Chondrocyte (in vitro differentiated cells): ENCODE results near the gene FSTL5. TPM values are rescaled to one million over a fixed set of nuclear protein-coding genes. Genes with fewer than 3 reads are reported as not detected.
A peak's percentile ranks its signal among the peaks of the same experiment; 100 is the strongest.

Experiments used
- DNase-seq: peaks from one replicate; pipeline ENCODE4 v3.0.0; 2021; ENCODE audit warnings: mixed read lengths, low spot score
- H3K27ac Mint-ChIP-seq: one replicate; pipeline ENCODE4 v1.8.0; 2021; ENCODE audit warnings: mild to moderate bottlenecking, moderate library complexity, mixed read lengths; ENCODE audit not compliant: unreplicated experiment
- H3K27me3 Mint-ChIP-seq: 2 replicates; pipeline ENCODE4 v1.8.0; 2021; ENCODE audit warnings: low read depth, mixed read lengths
- H3K36me3 Mint-ChIP-seq: 2 replicates; pipeline ENCODE4 v1.8.0; 2021; ENCODE audit warnings: low read depth, mixed read lengths
- H3K4me1 Mint-ChIP-seq: 2 replicates; pipeline ENCODE4 v1.8.0; 2021; ENCODE audit warnings: low read depth, mild to moderate bottlenecking, mixed read lengths
- H3K4me3 Mint-ChIP-seq: one replicate; pipeline ENCODE4 v1.8.0; 2021; ENCODE audit warnings: mild to moderate bottlenecking, moderate library complexity, mixed read lengths; ENCODE audit not compliant: unreplicated experiment
- H3K9me3 Mint-ChIP-seq: 2 replicates; pipeline ENCODE4 v1.8.0; 2021; ENCODE audit warnings: low read depth, mixed read lengths
- total RNA-seq: library from RNA; stranded (reverse); gene quantifications from 3 replicates; pipeline ENCODE4 v1.2.1, GENCODE V29; 2021
- TF ChIP-seq, protein P1 (sequence below): fragments of 200-600 bp; sonication (generic); IDR thresholded peaks from 2 replicates; pipeline ENCODE4 v1.5.0; 2021; ENCODE audit warnings: antibody characterized with exemption, mild to moderate bottlenecking, moderate library complexity

FSTL5 gene
- total RNA-seq, 1 donor from 2014 or later, result not detected

DNA sequence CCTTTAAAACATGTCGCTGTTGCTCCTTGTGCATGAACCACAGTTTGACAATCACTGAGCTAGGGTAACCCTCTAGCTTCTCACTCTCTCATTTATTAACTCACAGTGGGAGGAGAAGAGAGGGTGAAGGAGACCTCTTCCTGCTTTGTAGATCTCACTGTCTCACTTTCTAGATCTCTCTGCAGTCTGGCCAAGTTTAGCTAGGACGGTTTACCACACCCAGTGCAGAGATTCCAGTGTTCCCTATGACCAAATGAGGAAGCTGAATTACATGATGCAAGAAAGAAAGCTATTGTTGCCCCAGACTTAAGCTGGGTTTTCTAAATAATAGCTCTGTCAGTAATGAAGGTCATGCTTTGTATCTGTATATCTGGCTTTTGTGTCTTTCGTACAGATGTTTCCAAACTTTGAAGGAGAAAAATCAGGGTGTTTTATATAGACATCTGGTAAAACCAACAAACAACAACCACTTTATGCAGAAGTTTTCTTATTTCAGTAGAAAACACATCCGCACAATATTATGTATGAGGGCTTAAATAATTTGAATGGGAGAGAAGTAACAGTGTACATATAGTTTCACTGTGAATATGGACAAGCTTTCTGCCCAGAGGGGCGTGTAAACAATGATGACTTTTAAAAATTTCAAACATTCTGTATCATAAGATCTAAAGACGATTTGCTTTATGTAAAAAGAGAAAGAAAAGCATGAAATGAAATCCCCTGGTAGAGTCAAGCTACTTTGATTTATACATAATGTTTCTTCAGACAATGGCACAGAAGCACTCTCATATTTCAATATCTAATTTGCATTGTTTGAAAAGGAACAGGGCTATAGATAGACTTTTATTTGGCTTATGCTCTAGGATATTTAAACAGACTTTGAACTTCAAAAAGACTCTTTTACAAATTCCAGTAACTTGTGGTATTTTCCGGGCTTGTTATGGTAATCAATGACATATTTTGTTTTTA lies 582.3 kb downstream of the FSTL5 start:
- TF ChIP-seq, protein P1, sequence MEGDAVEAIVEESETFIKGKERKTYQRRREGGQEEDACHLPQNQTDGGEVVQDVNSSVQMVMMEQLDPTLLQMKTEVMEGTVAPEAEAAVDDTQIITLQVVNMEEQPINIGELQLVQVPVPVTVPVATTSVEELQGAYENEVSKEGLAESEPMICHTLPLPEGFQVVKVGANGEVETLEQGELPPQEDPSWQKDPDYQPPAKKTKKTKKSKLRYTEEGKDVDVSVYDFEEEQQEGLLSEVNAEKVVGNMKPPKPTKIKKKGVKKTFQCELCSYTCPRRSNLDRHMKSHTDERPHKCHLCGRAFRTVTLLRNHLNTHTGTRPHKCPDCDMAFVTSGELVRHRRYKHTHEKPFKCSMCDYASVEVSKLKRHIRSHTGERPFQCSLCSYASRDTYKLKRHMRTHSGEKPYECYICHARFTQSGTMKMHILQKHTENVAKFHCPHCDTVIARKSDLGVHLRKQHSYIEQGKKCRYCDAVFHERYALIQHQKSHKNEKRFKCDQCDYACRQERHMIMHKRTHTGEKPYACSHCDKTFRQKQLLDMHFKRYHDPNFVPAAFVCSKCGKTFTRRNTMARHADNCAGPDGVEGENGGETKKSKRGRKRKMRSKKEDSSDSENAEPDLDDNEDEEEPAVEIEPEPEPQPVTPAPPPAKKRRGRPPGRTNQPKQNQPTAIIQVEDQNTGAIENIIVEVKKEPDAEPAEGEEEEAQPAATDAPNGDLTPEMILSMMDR, result no peak
- peaks cover 27% of the 10 kb centered on the region for H3K27me3 Mint-ChIP-seq
- peaks cover 23% of the 10 kb centered on the region for H3K4me1 Mint-ChIP-seq
- DNase-seq, result no peak
- no peak overlapping the region for H3K27ac Mint-ChIP-seq
- peaks cover 1% of the 10 kb centered on the region for H3K9me3 Mint-ChIP-seq
- H3K4me3 Mint-ChIP-seq, result no peak overlapping the region
- H3K36me3 Mint-ChIP-seq, result no peaks in the 10 kb centered on the region

DNA sequence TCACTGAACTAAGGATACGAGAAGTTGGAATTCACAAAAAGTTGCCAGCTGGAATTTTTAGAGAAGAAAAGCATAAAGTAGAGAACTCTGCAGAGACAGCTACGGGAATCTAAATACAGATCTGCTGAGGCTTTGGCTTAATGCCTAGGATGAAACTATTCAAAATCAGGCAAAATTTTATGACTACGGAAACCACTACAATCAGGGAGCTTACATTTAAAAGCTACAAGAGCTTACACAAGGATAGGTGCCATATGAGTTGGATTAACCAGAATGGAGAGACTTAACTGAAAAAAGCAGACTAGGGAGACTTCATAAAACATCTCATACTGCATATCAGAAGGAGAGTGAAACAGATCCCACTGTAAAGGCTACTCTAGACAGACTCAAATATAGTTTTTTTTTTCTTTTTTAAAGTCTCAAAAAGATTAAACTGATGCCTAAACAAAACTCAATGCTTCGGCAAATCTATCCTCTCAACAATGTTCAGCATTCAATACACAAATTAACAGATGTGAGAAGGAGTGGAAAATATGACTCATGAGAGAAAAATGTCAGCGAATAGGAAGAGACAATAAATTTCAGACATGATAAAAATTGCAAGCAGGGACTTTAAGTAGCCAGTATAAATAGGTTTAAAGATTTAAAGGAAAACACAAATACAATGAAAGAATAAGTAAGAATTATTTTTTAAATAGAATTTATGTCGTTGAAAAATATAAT lies 586.1 kb downstream of the FSTL5 start:
- Mint-ChIP-seq H3K27me3 (no peaks in the 10 kb centered on the region), H3K9me3 (peaks cover 11% of the 10 kb centered on the region), H3K27ac (peak overlapping the region; percentile 4), H3K4me1 (peaks cover 23% of the 10 kb centered on the region), H3K4me3 (peak overlapping the region; percentile 14), H3K36me3 (no peaks in the 10 kb centered on the region)
- DNase-seq, result no peak
- TF ChIP-seq, protein P1, result no peak

DNA sequence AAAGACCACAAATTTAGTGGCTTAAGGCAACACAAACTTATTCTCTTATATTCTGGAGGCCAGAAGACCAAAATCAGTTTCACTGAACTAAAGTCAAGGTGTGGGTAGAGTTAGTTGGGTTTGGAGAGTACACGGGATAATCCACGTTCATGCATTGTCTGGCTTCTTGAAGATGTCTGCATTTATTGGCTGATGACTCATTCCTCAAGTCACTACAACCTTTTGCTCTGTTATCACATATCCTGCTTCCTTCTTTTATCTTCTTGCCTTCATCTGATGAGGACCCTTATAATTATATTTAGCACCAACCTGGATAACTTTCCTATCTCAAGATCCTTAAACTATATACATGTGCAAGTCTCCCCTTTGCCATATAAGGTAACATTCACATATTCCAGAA lies 590.0 kb downstream of the FSTL5 start:
- Mint-ChIP-seq H3K4me3 (no peak overlapping the region), H3K9me3 (peaks cover 11% of the 10 kb centered on the region), H3K36me3 (no peaks in the 10 kb centered on the region), H3K27ac (no peak overlapping the region), H3K27me3 (no peaks in the 10 kb centered on the region), H3K4me1 (peaks cover 16% of the 10 kb centered on the region)
- TF ChIP-seq, protein P1, result no peak
- DNase-seq, result no peak

DNA sequence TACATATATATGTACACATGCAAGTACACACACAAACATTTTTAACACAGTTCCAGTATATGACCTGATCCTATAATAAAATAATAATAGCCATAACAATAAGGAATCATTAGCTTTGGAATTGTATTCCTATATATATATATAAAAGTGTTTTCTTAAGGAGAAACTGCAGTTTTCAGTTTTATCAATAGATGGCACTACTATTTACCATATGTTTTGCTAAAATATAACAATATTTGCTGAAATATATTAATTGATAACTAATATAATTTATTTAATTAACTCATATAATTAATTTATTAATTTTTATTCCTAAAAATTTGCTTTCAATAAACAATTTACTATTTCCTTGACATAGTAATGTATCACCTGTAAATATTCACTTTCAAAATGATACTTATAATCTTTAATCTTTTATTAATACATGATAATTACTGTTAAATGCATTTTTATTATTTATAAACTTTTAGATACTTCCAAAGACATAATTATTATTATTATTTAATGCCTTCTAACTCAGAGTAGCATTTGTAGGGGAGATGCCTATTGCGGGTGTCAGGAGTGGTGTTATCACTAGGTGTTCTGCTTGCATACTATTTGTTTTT lies 599.5 kb downstream of the FSTL5 start:
- H3K27me3 Mint-ChIP-seq, result no peaks in the 10 kb centered on the region
- no peak overlapping the region for H3K27ac Mint-ChIP-seq
- H3K36me3 Mint-ChIP-seq, result no peaks in the 10 kb centered on the region
- peaks cover 4% of the 10 kb centered on the region for H3K4me1 Mint-ChIP-seq
- H3K9me3 Mint-ChIP-seq, result no peaks in the 10 kb centered on the region
- TF ChIP-seq, protein P1, result peak; percentile 88
- H3K4me3 Mint-ChIP-seq, result no peak overlapping the region
- no peak for DNase-seq
